GM21825 (cell line): ENCODE results near the gene MRPS31.
A peak's percentile ranks its signal among the peaks of the same experiment; 100 is the strongest.

Experiments used
- ATAC-seq: cut with Tn5 transposase; IDR thresholded peaks from one replicate; pipeline ENCODE4 v1.9.1; 2021; ENCODE audit warnings: mild to moderate bottlenecking, moderate library complexity; ENCODE audit not compliant: unreplicated experiment

Gene MRPS31

GRCh38 chr13:40770934-40771618 lies at the start of gene MRPS31:
Gene MRPS31 (minus strand): TSS chr13:40771190. CDS start chr13:40771136, 54 bp downstream.
- ATAC-seq, result peak; percentile 96

GRCh38 chr13:40819797-40820315 lies 48.9 kb upstream of the MRPS31 start:
- ATAC-seq, result no peak

GRCh38 chr13:40818926-40819325 lies 47.9 kb upstream of the MRPS31 start:
- no peak for ATAC-seq

GRCh38 chr13:40814803-40815202 lies 43.8 kb upstream of the MRPS31 start:
- ATAC-seq, result no peak

GRCh38 chr13:40813667-40814454 lies 42.9 kb upstream of the MRPS31 start:
- ATAC-seq, result no peak

GRCh38 chr13:40812724-40813445 lies 41.9 kb upstream of the MRPS31 start:
- ATAC-seq, result no peak

GRCh38 chr13:40812102-40812501 lies 41.1 kb upstream of the MRPS31 start:
- no peak for ATAC-seq

- ATAC-seq, result no peak
Observed at GRCh38 chr13:40809471-40809870, 38.5 kb upstream of the MRPS31 start.

- ATAC-seq, result no peak
Observed at GRCh38 chr13:40806241-40806640, 35.3 kb upstream of the MRPS31 start.

GRCh38 chr13:40803316-40803715 lies 32.3 kb upstream of the MRPS31 start:
- no peak for ATAC-seq

DNA sequence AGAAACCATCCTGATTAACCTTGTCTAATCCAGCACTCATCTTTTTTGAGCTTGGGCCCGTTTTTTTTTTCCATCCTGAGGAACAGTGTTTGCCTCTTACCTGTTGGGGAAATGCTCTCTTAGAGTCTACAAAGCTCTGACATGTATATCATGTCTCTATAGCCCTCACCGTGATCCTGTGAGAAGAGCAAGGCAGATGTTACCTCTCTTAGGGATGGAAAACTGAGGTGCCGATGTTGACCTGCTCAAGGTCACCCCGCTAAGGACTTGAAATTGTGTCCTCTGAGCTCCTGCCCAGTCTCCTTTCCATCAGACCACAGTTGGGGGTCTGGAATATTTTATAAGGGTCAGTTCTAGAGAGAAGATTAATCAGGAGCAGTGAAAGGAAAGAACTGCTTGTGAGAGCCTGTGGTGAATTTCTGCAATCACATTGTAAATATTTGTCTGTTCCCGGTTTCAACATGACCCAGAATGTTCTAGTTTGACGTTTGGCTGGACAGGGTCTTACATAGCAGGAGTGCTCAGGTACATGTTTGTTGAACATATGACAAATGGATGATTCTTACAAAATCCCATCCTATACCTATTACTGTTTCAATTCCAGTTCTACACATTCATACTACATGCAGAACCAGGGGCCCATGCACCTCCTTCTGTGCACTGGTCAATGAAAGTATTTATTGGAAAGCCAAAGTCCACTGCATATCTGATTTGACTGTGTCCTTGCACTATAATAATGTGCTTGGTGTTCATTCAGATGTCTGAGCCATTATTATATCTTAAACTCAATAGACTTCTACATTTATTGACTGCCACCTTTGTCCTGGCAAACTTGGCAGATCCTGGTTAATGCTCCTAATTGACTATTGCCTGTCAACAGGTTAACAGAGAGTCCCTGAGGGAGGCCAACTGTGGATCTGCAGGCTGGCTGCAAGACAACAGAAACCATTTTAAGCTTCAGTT lies 30.5 kb upstream of the MRPS31 start:
- ATAC-seq, result no peak

- ATAC-seq, result no peak
Observed at GRCh38 chr13:40800559-40800958, 29.6 kb upstream of the MRPS31 start.

GRCh38 chr13:40799508-40799907 lies 28.5 kb upstream of the MRPS31 start:
- no peak for ATAC-seq

DNA sequence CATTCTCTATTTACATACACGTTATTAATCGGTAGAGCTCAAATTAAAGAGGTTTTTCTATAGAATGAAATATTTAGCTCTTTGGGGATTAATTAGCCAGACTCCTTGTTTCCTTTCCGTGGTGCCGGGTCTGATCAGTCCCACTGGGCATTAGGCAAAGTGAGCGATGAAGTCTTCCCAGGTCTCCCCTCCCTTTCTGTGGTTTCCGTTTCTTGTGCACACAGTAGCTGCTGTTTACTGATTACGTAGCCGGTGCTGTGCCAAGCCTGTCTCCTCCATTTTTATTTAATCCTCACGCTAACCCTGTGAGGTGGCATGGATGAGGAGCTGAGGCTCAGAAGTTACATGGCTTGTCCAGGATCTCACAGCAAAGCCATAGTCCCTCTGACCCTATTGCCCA lies 27.4 kb upstream of the MRPS31 start:
- ATAC-seq, result no peak

DNA sequence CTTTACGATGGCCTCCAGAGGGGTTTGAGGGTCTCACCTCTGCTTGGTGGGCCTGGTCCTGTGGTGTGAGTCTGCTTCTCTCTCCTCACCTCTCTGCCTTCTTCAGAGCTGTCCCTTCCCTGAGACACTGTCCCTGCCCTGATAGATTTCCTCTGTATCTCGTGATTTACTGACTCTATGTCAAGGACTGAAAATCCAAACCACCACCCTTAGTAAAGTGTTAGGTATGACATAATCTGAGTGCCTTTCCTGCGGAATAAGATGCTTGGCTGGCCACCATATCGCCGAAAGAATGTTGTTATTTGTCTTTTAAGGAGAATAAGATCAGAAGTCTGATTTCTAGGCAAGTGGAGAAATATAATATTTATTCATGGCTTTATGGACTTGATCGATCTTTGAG lies 25.7 kb upstream of the MRPS31 start:
- no peak for ATAC-seq

DNA sequence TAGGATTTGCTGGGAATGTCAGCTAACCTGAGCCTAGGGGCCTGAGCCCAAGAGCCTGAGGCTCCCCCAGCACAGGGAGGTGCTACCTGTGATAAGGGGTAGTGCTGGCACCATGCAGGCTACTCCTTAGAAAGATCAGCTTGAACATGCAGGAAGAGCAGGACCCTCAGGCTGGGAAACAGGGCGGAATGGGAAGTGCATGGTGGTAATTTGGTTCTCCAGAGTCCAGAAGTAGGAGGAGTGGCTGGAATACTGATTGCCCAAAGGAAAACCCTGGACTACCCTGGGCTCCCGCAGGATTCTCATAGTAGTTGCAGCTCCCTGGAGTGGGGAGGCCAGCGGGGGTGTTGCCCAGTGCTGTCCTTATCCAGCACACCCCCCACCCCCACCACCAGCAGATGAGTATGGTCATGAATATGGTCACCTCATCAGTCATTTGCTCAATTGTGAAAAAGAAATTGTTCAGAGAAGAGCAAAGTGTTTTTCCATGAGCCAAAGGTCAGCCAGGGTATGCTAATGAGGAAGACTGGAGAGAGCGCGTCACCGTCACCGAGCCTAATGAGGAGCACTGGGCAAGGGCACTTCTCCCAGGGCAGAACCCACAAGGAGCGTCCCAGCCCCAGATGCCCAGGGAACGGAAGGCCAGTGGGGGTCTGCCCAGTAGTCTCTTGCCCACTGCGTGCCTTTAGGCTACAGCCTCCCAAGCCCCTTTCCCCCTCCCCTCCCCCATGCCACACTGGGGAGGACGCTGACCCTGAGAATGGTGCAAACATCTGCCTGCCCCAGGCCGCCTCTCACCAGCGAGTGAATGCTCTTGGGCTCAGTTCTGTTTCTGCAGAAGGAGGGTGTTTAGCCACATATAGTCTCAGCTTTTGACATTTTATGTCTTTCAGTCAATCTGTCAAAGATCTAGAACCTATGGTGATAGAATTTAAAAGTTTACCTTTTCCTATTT lies 23.7 kb upstream of the MRPS31 start:
- ATAC-seq, result no peak

DNA sequence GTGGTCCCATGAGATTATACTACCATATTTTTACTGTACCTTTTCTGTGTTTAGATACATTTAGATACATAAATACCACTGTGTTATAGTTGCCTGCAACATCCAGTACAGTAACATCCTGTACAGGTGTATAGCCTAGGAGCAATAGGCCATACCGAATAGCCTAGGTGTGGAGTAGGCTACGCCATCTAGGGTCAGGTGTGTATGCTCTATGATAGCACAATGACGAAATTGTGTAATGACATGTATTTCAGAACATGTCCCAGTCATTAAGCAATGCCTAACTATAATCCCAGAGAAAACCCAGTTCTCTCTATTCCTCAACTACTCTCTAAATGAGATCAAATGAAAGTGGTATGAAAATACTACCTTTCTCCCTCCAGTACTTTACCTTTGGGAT lies 22.3 kb upstream of the MRPS31 start:
- no peak for ATAC-seq

DNA sequence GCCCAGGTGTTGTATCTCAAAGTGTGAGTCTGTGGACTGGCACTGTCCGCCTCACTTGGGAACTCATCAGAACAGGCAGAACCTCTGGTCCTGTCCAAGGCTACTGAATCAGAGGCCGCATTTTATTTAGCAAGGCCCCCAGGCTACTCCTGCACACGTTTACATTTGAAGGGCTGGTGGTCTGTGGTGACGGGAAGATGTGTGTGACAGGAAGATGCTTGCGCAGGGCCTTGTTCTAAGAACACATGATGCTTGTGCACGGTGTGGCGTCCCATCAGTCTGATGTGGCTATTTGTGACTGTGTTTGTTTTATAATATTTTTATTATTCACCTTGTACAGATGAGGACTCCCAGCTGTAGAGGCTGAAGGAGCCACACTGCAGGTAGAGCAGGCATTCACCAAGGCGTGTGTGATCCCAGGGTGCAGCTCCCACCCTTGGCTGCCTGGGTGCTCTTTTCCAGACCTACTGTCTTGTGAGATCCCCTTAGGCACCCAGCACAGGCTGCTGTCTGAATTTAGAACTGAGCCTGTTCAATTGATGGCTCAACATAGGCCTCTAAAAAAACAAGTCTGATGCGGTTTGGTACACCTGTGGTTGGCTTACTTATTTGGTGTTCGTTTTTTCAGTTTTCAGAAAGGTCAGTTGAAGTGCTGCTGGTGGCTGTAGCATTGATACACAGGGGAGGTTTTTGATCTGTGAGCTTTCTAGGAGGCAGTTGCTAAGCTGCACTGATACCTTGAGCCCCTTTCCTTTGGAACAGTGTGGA lies 21.5 kb upstream of the MRPS31 start:
- ATAC-seq, result no peak
